PFSK-1 (cell line): ENCODE data around the gene ANO4.

Experiments
- POLR2AphosphoS5 ChIP-seq: IDR thresholded peaks from 2 replicates; pipeline ENCODE4 v1.6.1; 2012; ENCODE audit warnings: low read depth, mild to moderate bottlenecking, control low read depth, low read length, moderate library complexity
- TAF1 ChIP-seq: IDR thresholded peaks from 2 replicates; pipeline ENCODE4 v1.6.1; 2012; ENCODE audit warnings: low read length, control low read depth, borderline replicate concordance; ENCODE audit not compliant: insufficient read depth

- no peak for TF ChIP-seq TAF1
- no peak for TF ChIP-seq POLR2AphosphoS5
Measured at GRCh38 chr12:101082706-101083105, 288.1 kb downstream of the ANO4 start.
